GM12878 (cell line): ENCODE results near the gene GAS2L1. TPM values are rescaled to one million over a fixed set of nuclear protein-coding genes. Genes with fewer than 3 reads are reported as not detected.

Experiments
- ATAC-seq: fragments of 200-7000 bp; cut with Tn5 transposase; 3 replicates; pipeline ENCODE4 v1.9.1; 2020; ENCODE audit warnings: mild to moderate bottlenecking, moderate library complexity
- BruUV-seq: library from RNA; stranded (reverse); fragments of 400-500 nt; replicated peaks from 2 replicates; lab custom pipeline; 2021; lab: Mats Ljungman, UMichigan
- CTCF ChIA-PET: fragments of 300-600 bp; sonication (Branson Sonifier 250); formaldehyde crosslinking; extraction: SDS; loops from one replicate; lab custom pipeline; 2021; ENCODE audit warnings: inconsistent platforms; lab: Yijun Ruan, JAX
- POLR2A ChIA-PET: fragments of 350-600 bp; formaldehyde crosslinking; extraction: SDS; loops from one replicate; lab custom pipeline; 2021; ENCODE audit warnings: inconsistent platforms; lab: Charles Lee
- RAD21 ChIA-PET: fragments of 300-600 bp; sonication (Branson Sonifier 250); formaldehyde crosslinking; loops from one replicate; lab custom pipeline; 2023; ENCODE audit warnings: antibody characterized with exemption; ENCODE audit not compliant: unreplicated experiment; lab: Charles Lee
- SMC1A ChIA-PET: fragments of 300-600 bp; sonication (Branson Sonifier 250); formaldehyde crosslinking; loops from one replicate; lab custom pipeline; 2023; ENCODE audit not compliant: unreplicated experiment, uncharacterized antibody; lab: Charles Lee
- DNase-seq: peaks from one replicate; pipeline ENCODE4 v3.0.0-alpha.2; 2011; ENCODE audit warnings: low read depth, low spot score
- FAIRE-seq: peaks from 3 replicates; lab custom pipeline; 2011; peaks lifted over from hg19 to GRCh38; lab: Jason Lieb, UNC
- H2AFZ ChIP-seq: 2 replicates; pipeline ENCODE4 v1.6.0; 2011; ENCODE audit warnings: low read depth, low read length, control low read depth; ENCODE audit not compliant: control insufficient read depth
- H3K27ac ChIP-seq: 2 replicates; pipeline ENCODE4 v1.5.1; 2011; ENCODE audit warnings: control low read depth; ENCODE audit not compliant: control insufficient read depth, insufficient read depth
- H3K27me3 ChIP-seq, 2 experiments: replicated peaks in 1 of 2; 2 replicates each; pipeline versions ENCODE4 v1.6.0 to v1.6.1; 2011; ENCODE audit warnings: low read length in 1 of 2; ENCODE audit not compliant: control insufficient read depth in 2 of 2, insufficient read depth in 2 of 2
- H3K36me3 ChIP-seq, 2 experiments: 2 replicates each; pipeline ENCODE4 v1.5.1; 2011; ENCODE audit warnings: low read length in 1 of 2; ENCODE audit not compliant: control insufficient read depth in 2 of 2, insufficient read depth in 2 of 2
- H3K4me1 ChIP-seq: 2 replicates; pipeline ENCODE4 v1.6.1; 2011; ENCODE audit warnings: mild to moderate bottlenecking, low read length, moderate library complexity, mixed read lengths; ENCODE audit not compliant: control insufficient read depth, insufficient read depth
- H3K4me2 ChIP-seq: 2 replicates; pipeline ENCODE4 v1.6.0; 2011; ENCODE audit warnings: control low read depth; ENCODE audit not compliant: control insufficient read depth, insufficient read depth
- H3K4me3 ChIP-seq: fragments of 200-600 bp; sonication (generic); 2 replicates; pipeline ENCODE4 v1.5.1; 2016
- H3K79me2 ChIP-seq: 2 replicates; pipeline ENCODE4 v1.6.0; 2011; ENCODE audit warnings: low read length; ENCODE audit not compliant: control insufficient read depth, insufficient read depth
- H3K9ac ChIP-seq: 2 replicates; pipeline ENCODE4 v1.8.0; 2011; ENCODE audit warnings: low read length, control low read depth, mixed read lengths; ENCODE audit not compliant: control insufficient read depth, insufficient read depth
- H3K9me3 ChIP-seq: replicated peaks from 3 replicates; pipeline ENCODE4 v1.5.1; 2011; ENCODE audit warnings: mild to moderate bottlenecking, low read length; ENCODE audit not compliant: control insufficient read depth, insufficient read depth
- H4K20me1 ChIP-seq: 2 replicates; pipeline ENCODE4 v1.6.0; 2011; ENCODE audit not compliant: control insufficient read depth, insufficient read depth
- BHLHE40 ChIP-seq, 2 experiments: fragments of 450-650 bp in 1 of 2; IDR thresholded peaks; 2 replicates each; pipeline ENCODE4 v1.6.1; 2011 to 2017; ENCODE audit warnings: low read depth in 2 of 2, borderline replicate concordance in 1 of 2, improper control_type of control experiment in 1 of 2, low read length in 1 of 2, mild to moderate bottlenecking in 1 of 2
- CBX5 ChIP-seq: sonication (generic); IDR thresholded peaks from 2 replicates; pipeline ENCODE4 v1.6.1; 2016; ENCODE audit warnings: low read depth, moderate library complexity, mild to moderate bottlenecking, inconsistent platforms
- CEBPB ChIP-seq, 2 experiments: fragments of 150-350 bp in 1 of 2; IDR thresholded peaks; 2 replicates each; pipeline ENCODE4 v1.6.1; 2012 to 2014; ENCODE audit warnings: low read depth in 2 of 2, low read length in 2 of 2, borderline replicate concordance in 1 of 2, inconsistent platforms in 1 of 2
- EZH2 ChIP-seq: IDR thresholded peaks from 2 replicates; pipeline ENCODE4 v1.6.1; 2012; ENCODE audit warnings: low read depth, mild to moderate bottlenecking, control low read depth, inconsistent platforms, low read length, borderline replicate concordance; ENCODE audit not compliant: control insufficient read depth
- GATAD2B ChIP-seq: fragments of 450-650 bp; conservative IDR thresholded peaks from 2 replicates; pipeline ENCODE4 v1.6.1; 2017; ENCODE audit warnings: low read depth, mild to moderate bottlenecking, moderate library complexity
- IKZF1 ChIP-seq: fragments of 450-650 bp; conservative IDR thresholded peaks from 2 replicates; pipeline ENCODE4 v1.6.1; 2017; ENCODE audit warnings: antibody characterized with exemption, mild to moderate bottlenecking
- LARP7 ChIP-seq: fragments of 450-650 bp; IDR thresholded peaks from 2 replicates; pipeline ENCODE4 v1.6.1; 2017; ENCODE audit warnings: mild to moderate bottlenecking
- RBBP5 ChIP-seq: fragments of 200-600 bp; sonication (generic); conservative IDR thresholded peaks from 2 replicates; pipeline ENCODE4 v1.6.1; 2016
- SIX5 ChIP-seq: IDR thresholded peaks from 2 replicates; pipeline ENCODE4 v1.6.1; 2011; ENCODE audit warnings: mild to moderate bottlenecking, low read depth, low read length, moderate library complexity; ENCODE audit not compliant: severe bottlenecking
- WGBS: methylation state at CpG from one replicate; pipeline ENCODE4 v1.1.6; 2016; ENCODE audit warnings: low lambda C conversion rate; ENCODE audit not compliant: insufficient replicate concordance, insufficient coverage; ENCODE audit errors: missing lambda C conversion rate; 5-methylcytosine and 5-hydroxymethylcytosine counted together
- in situ Hi-C: fragments of 300-500 bp; cut with MboI; formaldehyde crosslinking; loops from 9 replicates; pipeline ENCODE4 v1.14.3; 2018; ENCODE audit warnings: mixed read lengths
- intact Hi-C: fragments of 100-400 bp; cut with micrococcal nuclease; formaldehyde crosslinking; loops from one replicate; pipeline ENCODE4 v1.14.2; 2022; ENCODE audit not compliant: unreplicated experiment
- polyA plus RNA-seq, 11 experiments: library from polyadenylated mRNA; depleted of rRNA in 4 of 11; unstranded in 6 of 11; stranded (reverse) in 5 of 11; fragments of >200 nt; fragmentation: Nextera tagmentation in 4 of 11; fragmentation: Illumina TruSeq in 1 of 11; extraction: Ambion mirVana in 4 of 11; extraction: Trizol in 1 of 11; gene quantifications; 1 replicate in 1 of 11; 2 replicates in 10 of 11; pipeline versions ENCODE4 v1.2.1 to v1.2.3, GENCODE V29; 2011 to 2016; ENCODE audit warnings: inconsistent platforms in 2 of 11, missing spikeins in 2 of 11, low read depth in 1 of 11
- total RNA-seq, 4 experiments: library from RNA; depleted of rRNA in 3 of 4; stranded (reverse); fragments of >200 nt in 3 of 4; fragmentation: Illumina TruSeq in 1 of 4; extraction: Trizol in 1 of 4; gene quantifications; 2 replicates each; pipeline versions ENCODE4 v1.2.1 to v1.2.3, GENCODE V29; 2013 to 2021
- TF ChIP-seq, protein P1 (sequence below): fragments of 150-350 bp; IDR thresholded peaks from 2 replicates; pipeline ENCODE4 v1.6.1; 2014; ENCODE audit warnings: mild to moderate bottlenecking, low read depth, low read length

Gene GAS2L1
- total and polyA plus RNA-seq, 10 of the 15 experiments (the other 5 are each of a cell fraction or from before 2014, with no cell fraction given): 0.03 to 0.13 TPM; not detected in 8

DNA sequence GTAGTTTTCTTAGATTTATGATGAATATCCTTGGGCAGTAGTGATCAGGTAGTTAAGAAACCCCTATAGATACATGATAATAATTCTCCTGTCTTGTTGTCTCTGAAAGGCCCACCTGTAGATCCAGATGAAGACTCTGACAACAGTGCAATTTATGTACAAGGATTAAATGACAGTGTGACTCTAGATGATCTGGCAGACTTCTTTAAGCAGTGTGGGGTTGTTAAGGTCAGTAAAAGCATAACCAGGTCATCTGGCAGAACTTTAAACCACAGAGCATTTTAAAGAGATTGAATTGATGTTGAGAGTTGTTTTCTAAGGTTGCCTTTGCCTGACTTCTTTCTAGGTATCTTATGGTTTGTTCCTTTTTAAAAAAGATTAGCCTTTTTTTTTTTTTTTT, 14.1 kb upstream of the GAS2L1 start:
- DNase-seq: no peak
- Histone ChIP-seq H3K36me3 (peaks cover 29 to 78% of the 10 kb centered on the region in 2 experiments), H3K9me3 (no peaks in the 10 kb centered on the region), H3K4me1 (peaks cover 4% of the 10 kb centered on the region; the same call in 1 of the 2 replicates), H4K20me1 (peaks cover 6% of the 10 kb centered on the region; the same call in 1 of the 2 replicates), H3K4me2 (no peak overlapping the region), H3K27ac (no peak overlapping the region), H3K4me3 (no peak overlapping the region), H3K27me3 (no peaks in the 10 kb centered on the region), H3K79me2 (peaks cover 4% of the 10 kb centered on the region)
- in situ Hi-C loops (no loop called here), intact Hi-C loops (no loop called here)
- no peak for FAIRE-seq
- ChIA-PET RAD21 (no interaction called here), CTCF (no interaction called here), SMC1A (no interaction called here)
- no peak for ATAC-seq
- BruUV-seq: no TSS peak
- TF ChIP-seq EZH2: no peak
- TF ChIP-seq IKZF1: no peak
- TF ChIP-seq SIX5: no peak
- TF ChIP-seq, protein P1, sequence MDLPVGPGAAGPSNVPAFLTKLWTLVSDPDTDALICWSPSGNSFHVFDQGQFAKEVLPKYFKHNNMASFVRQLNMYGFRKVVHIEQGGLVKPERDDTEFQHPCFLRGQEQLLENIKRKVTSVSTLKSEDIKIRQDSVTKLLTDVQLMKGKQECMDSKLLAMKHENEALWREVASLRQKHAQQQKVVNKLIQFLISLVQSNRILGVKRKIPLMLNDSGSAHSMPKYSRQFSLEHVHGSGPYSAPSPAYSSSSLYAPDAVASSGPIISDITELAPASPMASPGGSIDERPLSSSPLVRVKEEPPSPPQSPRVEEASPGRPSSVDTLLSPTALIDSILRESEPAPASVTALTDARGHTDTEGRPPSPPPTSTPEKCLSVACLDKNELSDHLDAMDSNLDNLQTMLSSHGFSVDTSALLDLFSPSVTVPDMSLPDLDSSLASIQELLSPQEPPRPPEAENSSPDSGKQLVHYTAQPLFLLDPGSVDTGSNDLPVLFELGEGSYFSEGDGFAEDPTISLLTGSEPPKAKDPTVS: no peak
- no peak for TF ChIP-seq RBBP5
- TF ChIP-seq BHLHE40 (IDR thresholded peaks at IDR 0.05; ENCODE audit: borderline replicate concordance in 1 of 2, low read depth in 2 of 2, low read length in 1 of 2): no peak
- TF ChIP-seq, all 136 proteins: peak for 0
- Histone ChIP-seq H3K9ac (no peak overlapping the region), H2AFZ (no peak overlapping the region)
- POLR2A ChIA-PET: no interaction called here

DNA sequence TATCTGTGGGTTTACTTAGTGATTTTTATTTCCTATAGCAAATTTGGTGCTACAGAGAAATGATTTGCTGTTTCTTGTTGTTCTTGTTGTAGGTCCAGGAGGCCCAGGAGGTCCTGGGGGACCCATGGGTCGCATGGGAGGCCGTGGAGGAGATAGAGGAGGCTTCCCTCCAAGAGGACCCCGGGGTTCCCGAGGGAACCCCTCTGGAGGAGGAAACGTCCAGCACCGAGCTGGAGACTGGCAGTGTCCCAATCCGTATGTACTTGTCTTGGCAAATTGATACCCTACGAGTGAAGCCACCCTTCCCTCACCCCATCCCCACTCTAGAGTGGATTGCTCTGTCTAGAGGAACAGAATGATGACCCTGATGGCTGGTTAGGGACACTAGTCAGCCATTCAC, 7.8 kb upstream of the GAS2L1 start:
- ChIA-PET POLR2A (interaction anchor here (0.6 kb wide), 1 partner anchor 19 kb away, joined by 6 read pairs; no protein-coding TSS in a partner anchor), CTCF (no interaction called here), RAD21 (no interaction called here), SMC1A (no interaction called here)
- Histone ChIP-seq H3K79me2 (no peaks in the 10 kb centered on the region), H3K9me3 (no peaks in the 10 kb centered on the region), H3K4me1 (no peaks in the 10 kb centered on the region), H3K4me2 (no peak overlapping the region), H2AFZ (no peak overlapping the region), H3K27ac (no peak overlapping the region), H4K20me1 (no peaks in the 10 kb centered on the region), H3K36me3 (peaks cover 34 to 46% of the 10 kb centered on the region in 2 experiments), H3K27me3 (no peaks in the 10 kb centered on the region), H3K4me3 (no peak overlapping the region), H3K9ac (no peak overlapping the region)
- 100% methylated on average over 8 of the region's 8 CpGs for WGBS
- DNase-seq (no peak), ATAC-seq (no peak), FAIRE-seq (no peak)
- BruUV-seq: no TSS peak
- in situ Hi-C loops: no loop called here
- TF ChIP-seq LARP7 (no peak), CBX5 (no peak), GATAD2B (no peak), CEBPB (IDR thresholded peaks at IDR 0.05; ENCODE audit: borderline replicate concordance in 1 of 2, low read depth in 2 of 2, low read length in 2 of 2) (no peak)
- intact Hi-C loops: no loop called here
